NCI-H2196 (cell line): ENCODE results near the gene CNTN1.
"Not testable (repeated sequence)": the region's sequence is repeated elsewhere in the genome, so short reads cannot be mapped to it uniquely, and the experiment has no call there.

Source experiments
- DNase-seq: peaks from one replicate; lab custom pipeline; 2025; ENCODE audit not compliant: unreplicated experiment; lab: John Stamatoyannopoulos, UW

The CNTN1 gene

DNA sequence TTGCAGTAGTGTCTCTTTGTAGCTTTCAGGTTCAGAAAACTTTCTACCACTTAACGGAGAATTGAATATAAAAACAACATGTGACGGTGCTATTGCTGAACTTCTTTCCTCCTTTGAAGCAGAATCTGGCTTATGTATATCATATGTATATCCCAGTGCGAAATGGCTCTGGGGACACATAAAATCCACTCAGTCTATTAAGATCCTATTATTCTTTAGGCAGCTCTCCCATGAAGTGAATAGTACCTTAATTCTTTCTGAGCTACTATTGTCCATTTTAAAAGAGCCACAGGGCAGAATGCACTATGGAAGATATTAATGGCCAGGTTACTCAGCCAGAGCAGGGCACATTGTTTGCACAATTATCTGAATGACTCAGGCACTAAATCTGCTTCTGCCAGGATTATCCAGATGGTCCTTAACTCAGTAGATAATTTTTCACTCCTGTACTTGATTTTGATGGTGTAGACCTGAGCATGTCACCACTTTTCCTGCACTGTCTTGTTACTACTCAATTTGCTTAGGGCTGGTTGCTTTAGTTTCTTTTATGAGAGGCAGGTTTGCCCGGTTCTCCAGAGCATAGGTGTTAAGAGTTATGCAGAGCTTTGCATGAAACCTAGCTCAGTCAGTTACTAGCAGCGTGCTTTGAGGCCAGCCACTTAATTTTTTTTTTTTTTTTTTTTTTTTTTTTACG is 5.5 kb downstream of the CNTN1 start:
- no peak for DNase-seq

DNA sequence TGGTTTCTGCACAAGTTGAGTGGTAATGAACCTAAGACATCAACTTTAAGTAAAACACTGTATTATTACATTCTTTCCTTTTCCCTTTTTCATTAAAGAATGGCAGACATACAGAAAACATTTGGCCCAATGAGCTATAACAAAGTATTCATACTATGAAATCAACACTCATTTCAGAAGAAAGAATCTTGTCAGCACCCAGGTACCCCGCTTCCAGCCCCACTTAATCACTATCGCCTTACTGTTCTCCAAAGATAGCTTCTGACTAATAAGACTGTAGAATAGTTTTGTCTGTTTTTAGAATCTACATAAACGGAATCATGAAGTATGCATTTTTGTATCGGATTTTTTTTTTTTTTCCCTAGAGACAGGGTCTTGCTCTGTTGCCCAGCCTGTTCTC is 9.5 kb downstream of the CNTN1 start:
- DNase-seq, result no peak

DNA sequence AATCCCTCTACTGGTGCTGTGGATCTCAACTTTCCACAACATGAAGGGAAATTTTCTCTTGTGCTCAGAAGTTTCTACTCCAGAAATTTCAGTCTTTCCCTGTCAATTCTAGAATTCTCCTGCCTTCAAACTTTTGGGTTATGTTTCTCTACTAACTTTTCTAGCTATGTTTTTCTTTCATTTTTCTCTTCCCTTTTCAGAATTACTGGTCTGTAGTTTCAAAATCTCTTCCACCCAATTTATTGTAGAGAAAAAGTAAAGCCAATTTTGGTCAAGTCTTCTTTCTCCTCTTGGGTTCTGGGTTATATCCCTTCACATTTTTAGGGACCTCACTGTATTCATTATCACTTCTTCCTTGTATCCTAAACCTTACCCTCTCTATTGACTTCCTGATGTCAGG is 18.9 kb downstream of the CNTN1 start:
- no peak for DNase-seq

DNA sequence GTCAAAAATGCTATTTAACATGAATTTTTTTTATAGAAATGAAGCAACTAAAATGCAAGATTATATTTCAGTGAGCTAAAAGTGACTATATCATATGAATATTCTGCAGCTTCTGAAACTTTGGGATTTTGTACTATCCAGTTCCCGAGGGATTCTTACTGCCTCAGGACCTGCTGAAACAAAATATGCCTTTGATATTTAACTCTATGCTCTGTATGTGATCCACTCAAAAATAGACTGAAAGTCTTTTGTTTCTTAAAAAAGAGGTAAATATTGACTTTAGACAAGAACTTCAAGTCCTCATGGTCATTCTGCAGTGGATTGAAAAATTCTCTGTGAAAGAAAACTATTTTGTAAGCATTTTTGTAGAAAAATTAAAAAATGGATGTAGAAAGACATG is 22.4 kb downstream of the CNTN1 start:
- no peak for DNase-seq

DNA sequence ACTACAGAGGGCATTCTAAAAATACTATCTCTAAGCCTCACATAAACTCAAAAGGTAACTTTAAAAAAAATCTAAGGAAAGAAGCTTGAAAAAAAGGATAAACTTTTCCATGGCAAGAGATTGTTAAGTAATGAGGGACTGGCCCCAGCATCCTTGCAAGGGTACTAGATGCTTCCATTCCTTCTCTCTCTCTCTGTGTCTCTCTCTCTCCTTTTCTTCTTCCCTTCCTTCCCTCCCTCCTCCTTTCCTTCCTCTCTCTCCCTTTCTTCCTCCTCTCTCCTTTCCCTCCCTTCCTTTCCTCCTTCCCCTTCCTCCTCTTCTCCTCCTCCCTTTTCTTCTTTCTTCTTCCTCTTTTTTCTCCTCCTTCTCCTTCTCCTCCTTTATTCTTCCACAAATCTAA is 23.8 kb downstream of the CNTN1 start:
- no peak for DNase-seq

DNA sequence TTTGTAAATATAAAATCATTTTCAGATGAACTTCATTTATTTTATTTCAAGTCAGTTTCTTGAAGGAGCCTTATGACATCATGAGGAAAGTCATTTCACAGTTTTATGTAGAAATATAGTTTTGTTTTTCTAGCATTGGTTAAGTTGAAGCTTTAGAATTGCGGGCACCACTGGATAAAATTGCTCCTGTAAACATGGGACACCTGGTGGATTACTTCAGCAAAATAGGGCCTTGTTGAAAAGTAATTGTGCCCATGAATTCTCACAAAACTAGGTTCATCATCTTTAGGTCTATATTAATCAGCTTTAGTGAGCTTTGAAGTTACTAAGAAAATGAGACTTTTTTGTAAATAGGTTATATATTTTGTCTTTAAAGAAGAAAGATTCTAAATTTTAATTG is 25.3 kb downstream of the CNTN1 start:
- DNase-seq, result no peak

DNA sequence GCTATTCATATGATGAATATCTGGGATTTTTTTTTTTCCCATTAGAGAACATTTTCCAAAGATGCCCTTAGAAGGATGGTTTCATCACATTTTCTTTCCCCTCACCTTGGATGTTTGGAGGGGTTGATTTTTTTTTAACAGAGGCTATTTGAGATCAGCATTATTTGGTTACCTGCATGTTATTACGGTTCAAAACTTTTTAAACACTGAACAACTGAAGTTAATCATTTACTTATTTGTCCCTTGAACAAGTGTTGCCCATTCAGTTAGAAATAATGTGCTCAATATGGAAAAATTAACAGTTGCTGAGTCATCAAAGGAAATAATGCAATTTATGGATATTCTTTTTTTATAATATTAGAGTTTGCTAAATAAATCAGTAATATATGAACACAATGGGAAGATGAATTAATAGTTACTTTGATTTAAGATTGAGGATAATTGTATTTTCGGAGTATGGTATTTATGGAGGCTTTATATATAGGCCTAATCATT is 26.7 kb downstream of the CNTN1 start:
- no peak for DNase-seq

DNA sequence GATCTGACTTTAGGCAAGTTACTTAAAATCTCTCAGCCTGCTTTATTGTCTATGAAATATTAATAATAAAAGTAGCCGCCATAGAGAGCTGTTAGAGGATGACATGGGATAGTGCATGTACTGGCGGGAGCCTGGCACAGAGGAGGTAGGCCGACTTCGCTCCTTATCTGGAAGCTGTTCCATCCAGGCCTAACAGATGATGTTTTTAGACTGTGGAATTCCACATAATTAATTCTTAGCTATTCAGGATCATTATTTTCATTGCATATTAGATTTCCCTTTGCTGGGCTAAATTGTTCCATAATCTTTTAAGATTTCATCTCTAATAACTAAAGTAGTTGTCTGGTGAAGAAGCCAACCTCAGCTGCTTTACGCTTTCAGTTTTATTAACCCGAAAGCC is 30.8 kb downstream of the CNTN1 start:
- DNase-seq, result no peak

DNA sequence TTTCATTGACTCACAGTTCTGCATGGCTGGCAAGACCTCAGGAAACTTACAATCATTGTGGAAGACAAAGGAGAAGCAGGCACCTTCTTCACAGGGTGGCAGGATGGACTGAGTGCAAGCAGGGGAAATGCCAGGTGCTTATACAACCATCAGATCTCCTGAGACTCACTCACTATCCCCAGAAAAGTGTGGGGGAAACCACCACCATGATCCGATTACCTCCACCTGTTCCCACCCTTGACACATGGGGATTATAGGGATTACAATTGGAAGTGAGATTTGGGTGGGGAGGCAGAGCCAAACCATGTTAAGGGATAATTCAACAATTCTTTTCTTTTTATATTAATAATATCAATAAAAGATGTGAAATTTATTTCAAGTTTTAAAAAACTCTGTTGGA is 34.1 kb downstream of the CNTN1 start:
- no peak for DNase-seq

DNA sequence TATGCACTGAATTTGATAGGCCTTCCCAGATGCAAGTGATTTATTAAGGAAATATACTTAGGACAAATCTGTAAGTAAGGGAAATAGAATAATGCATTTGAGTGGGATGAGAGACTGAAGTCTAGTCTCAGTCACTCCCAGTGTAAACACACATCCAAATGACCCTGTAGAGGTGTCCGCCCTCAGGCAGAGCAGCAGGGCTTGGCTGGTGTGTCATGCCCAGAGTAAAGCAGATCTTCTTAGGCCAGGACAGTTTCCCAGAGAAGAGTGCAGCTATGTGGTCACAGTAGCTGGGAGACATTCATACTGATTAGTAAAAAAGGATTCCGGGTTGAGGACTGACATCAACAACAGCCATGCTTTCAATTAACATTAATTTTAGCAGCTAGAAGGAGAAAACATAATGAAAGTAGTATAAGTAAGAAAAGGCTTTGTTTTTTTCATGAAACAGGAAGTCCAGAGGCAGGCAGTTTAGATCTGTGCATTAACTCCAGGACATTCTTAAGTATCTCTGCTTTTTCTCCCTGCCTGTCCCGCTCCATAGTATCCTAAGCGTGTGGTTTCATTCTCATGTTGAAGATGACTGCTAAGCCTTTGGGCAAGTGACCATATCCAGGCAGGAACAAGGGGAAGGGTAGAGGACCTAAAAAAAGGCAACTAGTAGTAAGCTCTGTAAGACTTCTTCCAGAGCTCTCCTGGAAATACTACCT is 35.7 kb downstream of the CNTN1 start:
- DNase-seq, result no peak

DNA sequence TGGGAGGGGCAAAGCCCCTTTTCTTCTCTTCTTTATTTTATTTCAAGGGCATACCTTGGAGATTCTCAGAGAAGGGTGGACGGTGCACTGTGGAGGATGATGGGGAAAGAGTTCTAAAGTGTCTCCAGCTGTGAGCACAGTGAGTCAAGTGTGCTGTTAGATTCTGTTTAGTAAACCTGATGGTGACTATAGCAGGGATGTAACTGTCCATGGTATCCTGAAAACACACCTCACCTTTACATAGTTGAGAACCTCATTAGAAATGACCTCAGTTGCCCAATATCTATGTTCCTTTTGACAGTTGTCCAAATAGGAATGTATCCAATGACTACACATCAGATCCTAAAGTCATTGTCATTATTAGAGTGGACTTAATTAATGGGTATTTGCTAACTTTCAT is 38.0 kb downstream of the CNTN1 start:
- DNase-seq, result no peak

DNA sequence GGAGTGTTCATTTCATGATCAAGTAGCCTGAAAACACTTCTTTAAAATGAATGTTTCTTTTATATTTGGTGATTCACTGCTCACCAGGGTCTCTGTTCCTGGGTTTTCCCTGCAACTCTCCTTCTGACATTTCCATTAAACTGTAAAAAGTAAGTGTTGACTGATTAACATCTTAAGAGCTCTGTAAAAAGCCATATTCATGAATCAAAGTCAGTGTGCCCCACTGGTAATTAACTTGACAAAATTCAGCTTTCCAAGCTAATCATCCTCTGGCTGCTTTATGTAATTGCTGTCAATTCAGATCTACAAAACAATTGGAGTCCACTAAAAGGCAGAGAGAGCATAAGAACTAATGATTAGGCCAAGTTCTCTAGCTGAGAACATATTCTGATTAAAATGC is 41.6 kb downstream of the CNTN1 start:
- DNase-seq, result no peak

DNA sequence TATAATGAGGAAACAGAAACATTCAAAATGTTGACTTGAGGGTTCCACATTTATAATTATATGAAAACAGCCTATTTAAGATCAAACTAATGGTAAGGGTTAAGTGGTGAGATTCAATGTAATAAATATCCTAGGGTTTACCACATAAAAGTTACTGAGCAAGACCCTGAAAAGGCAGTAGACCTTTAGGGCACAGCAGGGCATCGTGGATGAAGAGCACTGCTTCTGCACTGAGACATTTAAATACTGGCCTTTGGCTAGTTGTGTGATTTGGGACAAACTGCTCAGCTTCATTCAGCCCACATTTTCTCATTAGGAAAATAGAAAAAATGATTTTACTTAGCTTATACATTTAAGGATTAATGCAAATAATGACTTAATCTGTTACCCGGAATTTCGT is 42.0 kb downstream of the CNTN1 start:
- no peak for DNase-seq

DNA sequence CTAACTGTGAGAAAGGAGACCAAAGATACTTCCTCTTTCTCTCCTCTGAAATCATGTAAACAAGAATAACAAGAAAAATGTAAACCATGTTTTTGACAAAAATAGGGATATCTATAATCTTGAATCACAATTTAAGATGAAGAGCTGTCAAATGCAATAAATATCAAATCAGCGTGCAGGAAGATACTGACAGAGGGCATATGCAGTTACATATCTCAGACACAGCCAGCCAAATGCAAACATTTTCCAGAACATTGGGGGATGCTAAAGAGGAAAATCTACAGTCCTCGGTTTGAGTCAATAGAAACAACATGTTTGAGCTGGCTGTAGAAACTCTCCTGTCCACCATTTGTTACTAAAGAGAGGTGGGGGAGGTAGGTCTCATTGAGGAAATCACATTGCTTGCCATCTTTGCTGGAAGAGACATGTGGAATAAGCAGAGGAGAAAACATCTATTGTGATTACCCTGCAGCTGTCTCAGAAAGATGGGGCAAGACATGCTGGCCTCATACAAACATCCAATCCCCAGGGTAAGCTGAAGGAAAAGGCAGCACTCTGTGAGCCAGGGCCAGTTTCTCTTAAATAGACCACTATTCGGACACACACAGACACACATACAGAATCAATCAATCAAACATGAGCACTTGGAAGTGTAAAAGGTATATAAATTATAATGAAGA is 43.5 kb downstream of the CNTN1 start:
- no peak for DNase-seq

DNA sequence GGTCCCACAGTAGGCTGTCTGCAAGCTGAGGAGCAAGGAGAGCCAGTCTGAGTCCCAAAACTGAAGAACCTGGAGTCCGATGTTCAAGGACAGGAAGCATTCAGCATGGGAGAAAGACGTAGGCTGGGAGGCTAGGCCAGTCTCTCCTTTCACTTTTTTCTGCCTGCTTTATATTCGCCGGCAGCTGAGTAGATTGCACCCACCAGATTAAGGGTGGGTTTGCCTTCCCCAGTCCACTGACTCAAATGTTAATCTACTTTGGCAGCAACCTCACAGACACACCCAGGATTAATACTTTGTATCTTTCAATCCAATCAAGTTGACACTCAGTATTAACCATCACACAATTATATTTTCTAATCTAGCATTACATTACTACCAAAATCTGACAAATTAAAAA is 45.2 kb downstream of the CNTN1 start:
- DNase-seq, result not testable (repeated sequence)

DNA sequence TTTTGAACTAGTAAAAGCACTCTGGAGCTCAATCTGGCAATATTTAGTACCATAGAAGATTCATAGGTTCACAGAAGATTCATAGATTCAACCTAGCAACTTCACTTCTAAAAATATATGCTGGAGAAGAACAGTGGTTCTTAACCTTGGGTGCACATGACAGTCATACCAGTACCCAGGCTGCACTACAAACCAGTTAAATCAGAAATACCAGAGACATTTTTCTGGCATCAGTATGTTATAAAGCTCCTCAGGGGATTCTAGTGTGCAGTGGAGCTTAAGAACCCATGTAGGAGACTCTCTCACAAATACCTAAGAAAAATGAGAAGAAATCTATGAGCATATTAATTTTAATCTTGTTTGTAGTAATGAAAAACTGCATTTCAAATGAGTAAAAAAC is 46.6 kb downstream of the CNTN1 start:
- DNase-seq, result no peak

DNA sequence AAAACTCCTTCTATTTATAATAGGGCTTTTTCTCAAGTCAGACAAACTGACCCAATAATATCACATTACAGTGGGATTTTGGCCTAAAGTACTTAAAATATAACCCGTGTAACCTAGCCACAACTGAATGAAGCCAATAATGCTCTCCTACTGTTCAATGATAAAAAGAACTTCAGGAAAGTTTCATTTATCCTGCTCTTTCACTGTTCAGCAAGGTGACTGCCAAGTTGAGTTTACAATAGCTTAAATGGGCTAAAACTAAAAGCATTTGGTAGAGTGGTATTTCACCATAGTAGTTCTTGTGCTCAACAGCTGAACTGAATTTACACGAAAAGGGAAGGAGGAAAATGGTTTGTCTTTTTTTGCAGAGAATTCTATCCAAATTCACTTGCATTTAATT is 49.8 kb downstream of the CNTN1 start:
- no peak for DNase-seq

DNA sequence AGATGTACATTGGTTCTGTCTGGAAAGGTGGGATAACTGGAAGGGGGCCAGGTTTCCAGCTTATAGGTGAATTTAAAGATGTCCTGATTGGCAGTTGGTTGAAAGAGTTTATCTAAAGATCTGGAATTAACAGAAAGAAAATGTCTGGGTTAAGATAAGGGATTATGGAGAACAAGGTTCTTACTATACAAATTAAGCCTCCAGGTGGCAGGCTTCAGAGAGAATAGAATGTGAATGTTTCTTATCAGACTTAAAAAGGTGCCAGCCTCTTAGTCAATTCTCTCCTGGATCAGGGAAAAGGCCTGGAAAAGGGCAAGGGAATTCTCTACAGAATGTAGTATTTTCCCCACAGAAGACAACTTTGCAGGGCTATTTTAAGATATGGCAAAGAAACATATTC is 53.1 kb downstream of the CNTN1 start:
- no peak for DNase-seq

DNA sequence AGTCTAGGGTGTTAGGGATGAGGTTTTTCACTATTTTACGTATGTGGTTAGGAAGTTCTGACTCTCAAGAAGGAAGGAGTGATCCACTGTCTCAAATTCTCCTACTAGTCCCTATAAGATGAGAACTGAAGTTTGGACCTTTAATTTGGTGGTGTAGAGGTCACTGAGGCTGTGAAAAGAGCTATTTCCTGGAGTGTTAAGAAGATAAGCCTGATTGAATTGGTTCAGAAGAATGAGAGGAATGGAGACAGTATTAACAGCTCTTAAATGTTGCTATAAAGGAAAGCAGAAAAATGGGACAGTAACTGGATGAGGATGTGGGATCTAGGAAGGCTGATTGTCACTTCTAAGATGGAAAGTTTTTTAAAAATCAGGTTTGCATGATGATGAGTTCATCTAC is 57.6 kb downstream of the CNTN1 start:
- no peak for DNase-seq

DNA sequence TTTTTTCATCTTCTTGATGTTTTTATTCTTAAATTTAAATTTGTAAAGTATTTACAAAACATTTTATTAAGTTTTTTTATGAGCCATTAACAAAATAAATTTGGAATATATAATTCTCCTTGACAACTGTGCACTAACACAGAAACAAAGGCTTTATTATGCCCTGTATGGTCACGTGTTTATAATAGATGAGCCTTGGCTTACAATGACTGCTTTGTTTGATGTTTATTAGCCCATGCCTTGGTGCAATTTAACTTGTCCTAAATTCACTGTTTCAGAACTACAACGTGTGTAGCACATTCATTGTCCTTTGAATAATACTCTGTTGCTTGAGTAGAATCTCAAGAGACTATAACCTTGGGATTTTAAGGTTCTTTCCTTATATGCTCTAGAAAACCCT is 59.8 kb downstream of the CNTN1 start:
- no peak for DNase-seq

DNA sequence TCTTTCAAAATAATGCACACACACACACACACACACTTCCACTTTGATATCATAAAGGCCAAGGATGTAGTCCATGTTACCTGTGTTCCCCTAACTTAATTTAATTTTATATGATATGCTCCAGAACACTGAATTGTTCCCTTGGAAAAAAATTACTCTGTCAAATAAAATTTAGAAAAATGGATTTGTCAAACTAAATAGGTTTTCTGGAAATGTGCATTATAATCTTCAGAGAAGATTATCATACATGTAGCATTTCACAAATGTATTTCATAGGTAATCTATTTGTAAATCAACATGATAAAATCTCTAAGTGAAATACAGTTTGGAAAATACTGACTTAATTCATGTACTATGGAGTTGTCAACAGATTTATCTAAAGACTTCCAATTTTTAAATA is 68.6 kb downstream of the CNTN1 start:
- no peak for DNase-seq

DNA sequence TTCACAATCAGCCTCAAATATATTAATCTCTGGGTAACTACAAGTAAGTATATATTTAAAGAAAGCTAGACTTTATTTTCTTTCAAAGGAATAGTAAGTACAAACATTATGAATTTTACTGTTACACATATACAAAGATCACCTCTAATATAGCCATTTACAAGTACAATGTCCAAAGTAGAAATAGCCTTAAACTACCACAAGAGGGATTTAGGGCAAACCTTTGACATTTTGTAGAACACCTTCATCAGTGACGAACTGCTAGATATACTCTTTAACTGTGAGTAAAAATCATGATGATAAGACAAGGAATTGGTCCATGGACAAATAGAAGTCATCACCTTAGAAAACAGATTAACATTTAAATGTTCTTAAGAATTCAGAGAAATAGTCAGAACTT is 69.8 kb downstream of the CNTN1 start:
- DNase-seq, result no peak
